ENCODE data around the gene GOLGA6L1. TPM values are rescaled to one million over a fixed set of nuclear protein-coding genes. Genes with fewer than 3 reads are reported as not detected.

The GOLGA6L1 gene
- polyA plus RNA-seq, 3 donors from 2014 or later = not detected

DNA sequence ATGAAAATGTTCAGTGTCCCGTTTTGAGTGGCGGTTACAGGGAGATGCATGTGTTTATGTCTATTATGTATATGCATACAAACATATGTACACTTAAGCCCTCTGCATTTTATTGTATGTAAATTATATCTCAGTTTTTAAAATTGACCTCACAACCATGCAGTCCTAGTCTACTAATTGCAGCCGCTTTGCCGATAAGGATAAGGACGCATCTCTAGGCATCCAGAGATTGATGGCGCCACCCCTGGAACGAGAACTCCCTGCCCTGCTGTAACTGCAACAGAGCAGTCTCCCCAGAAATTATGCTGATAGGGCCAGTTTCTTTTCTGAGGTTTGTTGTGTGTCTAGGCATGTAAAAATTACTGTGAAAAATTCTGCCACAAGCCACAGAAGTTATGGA, 56.9 kb downstream of the GOLGA6L1 start:
- no peaks in the 10 kb centered on the region for H3K4me1 Mint-ChIP-seq
- H3K27me3 Mint-ChIP-seq (ENCODE audit: low read depth in 3 of 3) = peaks cover 0 to 9% (median 0%) of the 10 kb centered on the region in 3 donors
- H3K4me3 Mint-ChIP-seq = no peak overlapping the region
- DNase-seq = no peak
- peaks cover 0 to 4% (median 0%) of the 10 kb centered on the region in 6 donors for H3K9me3 Mint-ChIP-seq
- H3K27ac Mint-ChIP-seq = no peak overlapping the region
- H3K36me3 Mint-ChIP-seq = no peaks in the 10 kb centered on the region

Other genes starting within 250 kb of the GOLGA6L1 start
- 1 to 10 TPM; 3.4 to 5.6 (median 3.7) TPM for gene CYFIP1, start 156.5 kb downstream of the GOLGA6L1 start, polyA plus RNA-seq
- 1 to 10 TPM; 3.6 to 7.9 (median 4.8) TPM for gene TUBGCP5, start 97.3 kb downstream of the GOLGA6L1 start, polyA plus RNA-seq
- not detected for gene GOLGA6L26, start 197.4 kb upstream of the GOLGA6L1 start, polyA plus RNA-seq
- gene GOLGA8S, start 217.9 kb upstream of the GOLGA6L1 start, polyA plus RNA-seq = under 1 TPM in 1 of 3 donors, not detected in 2; 0.07 TPM